DND-41 (cell line): ENCODE measurements around the gene ZNF740.
A peak's percentile ranks its signal among the peaks of the same experiment; 100 is the strongest.

Source experiments
- ATAC-seq: fragments of 200-7000 bp; cut with Tn5 transposase; 3 replicates; pipeline ENCODE4 v1.9.1; 2021; ENCODE audit warnings: low read depth; ENCODE audit not compliant: insufficient read depth
- DNase-seq: peaks from one replicate; pipeline ENCODE4 v3.0.0-alpha.2; 2020
- H2AFZ ChIP-seq: 2 replicates; pipeline ENCODE4 v1.6.0; 2012; ENCODE audit warnings: low read depth, low read length
- H3K27ac ChIP-seq: 2 replicates; pipeline ENCODE4 v1.5.1; 2012; ENCODE audit warnings: low read length, inconsistent platforms
- H3K27me3 ChIP-seq: fragments of 200-600 bp; sonication (generic); 2 replicates; pipeline ENCODE4 v1.6.0; 2012; ENCODE audit warnings: low read length, mild to moderate bottlenecking, inconsistent platforms; ENCODE audit not compliant: insufficient read depth, poor library complexity
- H3K36me3 ChIP-seq: 2 replicates; pipeline ENCODE4 v1.5.1; 2012; ENCODE audit warnings: low read length, inconsistent platforms; ENCODE audit not compliant: insufficient read depth
- H3K4me1 ChIP-seq: 2 replicates; pipeline ENCODE4 v1.5.1; 2012; ENCODE audit warnings: mild to moderate bottlenecking, low read length; ENCODE audit not compliant: insufficient read depth
- H3K4me2 ChIP-seq: 2 replicates; pipeline ENCODE4 v1.6.0; 2012; ENCODE audit warnings: mild to moderate bottlenecking, moderate library complexity, low read length, inconsistent platforms; ENCODE audit not compliant: insufficient read depth
- H3K4me3 ChIP-seq, 2 experiments: fragments of 200-600 bp in 1 of 2; shearing (Covaris generic) in 1 of 2; 2 replicates each; pipeline ENCODE4 v1.5.1; 2012 to 2016; ENCODE audit warnings: inconsistent platforms in 2 of 2, low read length in 2 of 2, mild to moderate bottlenecking in 2 of 2, low read depth in 1 of 2, moderate library complexity in 1 of 2
- H3K79me2 ChIP-seq: 2 replicates; pipeline ENCODE4 v1.6.0; 2012; ENCODE audit warnings: low read length, inconsistent platforms; ENCODE audit not compliant: insufficient read depth
- H3K9ac ChIP-seq: 2 replicates; pipeline ENCODE4 v1.6.0; 2012; ENCODE audit warnings: low read depth, mild to moderate bottlenecking, inconsistent platforms, low read length, moderate library complexity
- H3K9me3 ChIP-seq: 2 replicates; pipeline ENCODE4 v1.5.1; 2012; ENCODE audit warnings: low read length, moderate library complexity, mild to moderate bottlenecking, inconsistent platforms; ENCODE audit not compliant: insufficient read depth, severe bottlenecking
- H4K20me1 ChIP-seq: 2 replicates; pipeline ENCODE4 v1.6.0; 2012; ENCODE audit warnings: low read length; ENCODE audit not compliant: insufficient read depth
- CTCF ChIP-seq: IDR thresholded peaks from 2 replicates; pipeline ENCODE4 v1.5.1; 2012; ENCODE audit warnings: borderline replicate concordance, low read length, moderate library complexity, mild to moderate bottlenecking; ENCODE audit not compliant: poor library complexity, severe bottlenecking; ENCODE audit errors: extremely low read depth
- EZH2 ChIP-seq: IDR thresholded peaks from 3 replicates; pipeline ENCODE4 v1.6.1; 2012; ENCODE audit warnings: borderline replicate concordance, low read depth, mild to moderate bottlenecking, moderate library complexity, low read length, inconsistent platforms; ENCODE audit not compliant: severe bottlenecking

The ZNF740 gene

GRCh38 chr12:53207042-53207441 is 26.5 kb downstream of the ZNF740 start, which contains the start of gene ITGB7:
Gene ITGB7 (minus strand): TSS chr12:53207251. CDS start chr12:53200443, 6,808 bp downstream.
- no peaks in the 10 kb centered on the region for H3K36me3 ChIP-seq
- no peak within 1 kb of the TSS for H3K9ac ChIP-seq
- DNase-seq (peak; percentile 38), ATAC-seq (no peak; the same call in 2 of the 3 replicates)
- no peak within 1 kb of the TSS for H3K4me2 ChIP-seq
- peaks cover 4% of the 10 kb centered on the region for H3K27me3 ChIP-seq
- H3K79me2 ChIP-seq, result no peaks in the 10 kb centered on the region
- no peaks in the 10 kb centered on the region for H4K20me1 ChIP-seq
- H3K4me3 ChIP-seq, result no peak within 1 kb of the TSS
- no peaks in the 10 kb centered on the region for H3K9me3 ChIP-seq
- TF ChIP-seq EZH2, result no peak
- TF ChIP-seq CTCF, result no peak
- H3K27ac ChIP-seq, result no peak within 1 kb of the TSS
- peaks cover 8% of the 10 kb centered on the region for H3K4me1 ChIP-seq
- no peak within 1 kb of the TSS for H2AFZ ChIP-seq

GRCh38 chr12:53208435-53208834 is 27.9 kb downstream of the ZNF740 start:
- no peak overlapping the region for H2AFZ ChIP-seq
- no peaks in the 10 kb centered on the region for H3K79me2 ChIP-seq
- no peak overlapping the region for H3K9ac ChIP-seq
- no peak overlapping the region for H3K27ac ChIP-seq
- ATAC-seq, result no peak
- TF ChIP-seq EZH2 (no peak), CTCF (no peak)
- H3K4me3 ChIP-seq, result no peak overlapping the region
- no peak overlapping the region for H3K4me2 ChIP-seq
- H4K20me1 ChIP-seq, result no peaks in the 10 kb centered on the region
- peaks cover 4% of the 10 kb centered on the region for H3K27me3 ChIP-seq
- no peaks in the 10 kb centered on the region for H3K9me3 ChIP-seq
- H3K4me1 ChIP-seq, result peaks cover 12% of the 10 kb centered on the region
- H3K36me3 ChIP-seq, result no peaks in the 10 kb centered on the region
- DNase-seq, result no peak

GRCh38 chr12:53208877-53209463 is 28.4 kb downstream of the ZNF740 start:
- DNase-seq (peak; percentile 57), ATAC-seq (peak; percentile 63)
- TF ChIP-seq CTCF (no peak), EZH2 (no peak)
- H4K20me1 ChIP-seq, result no peaks in the 10 kb centered on the region
- H3K4me1 ChIP-seq, result peaks cover 14% of the 10 kb centered on the region
- H3K9ac ChIP-seq, result no peak overlapping the region
- no peaks in the 10 kb centered on the region for H3K79me2 ChIP-seq
- H3K27me3 ChIP-seq, result peaks cover 4% of the 10 kb centered on the region
- H3K27ac ChIP-seq, result no peak overlapping the region
- H3K4me3 ChIP-seq, result no peak overlapping the region
- H2AFZ ChIP-seq, result no peak overlapping the region
- H3K4me2 ChIP-seq, result peak overlapping the region; percentile 42; the same call in 1 of the 2 replicates
- no peaks in the 10 kb centered on the region for H3K9me3 ChIP-seq
- no peaks in the 10 kb centered on the region for H3K36me3 ChIP-seq

GRCh38 chr12:53210843-53211242 is 30.3 kb downstream of the ZNF740 start:
- Histone ChIP-seq H3K27ac (no peak overlapping the region), H3K27me3 (peaks cover 4% of the 10 kb centered on the region), H4K20me1 (no peaks in the 10 kb centered on the region), H3K79me2 (no peaks in the 10 kb centered on the region), H2AFZ (no peak overlapping the region), H3K4me1 (peaks cover 14% of the 10 kb centered on the region), H3K4me2 (no peak overlapping the region), H3K36me3 (no peaks in the 10 kb centered on the region), H3K9ac (no peak overlapping the region), H3K4me3 (no peak overlapping the region), H3K9me3 (no peaks in the 10 kb centered on the region)
- TF ChIP-seq EZH2 (no peak), CTCF (no peak)
- no peak for ATAC-seq
- no peak for DNase-seq
